SKM-1 (cell line): Measurements from ENCODE around the gene HSPG2.

ENCODE experiments used
- DNase-seq: peaks from one replicate; lab custom pipeline; 2025; ENCODE audit not compliant: unreplicated experiment; lab: John Stamatoyannopoulos, UW

Gene HSPG2

DNA sequence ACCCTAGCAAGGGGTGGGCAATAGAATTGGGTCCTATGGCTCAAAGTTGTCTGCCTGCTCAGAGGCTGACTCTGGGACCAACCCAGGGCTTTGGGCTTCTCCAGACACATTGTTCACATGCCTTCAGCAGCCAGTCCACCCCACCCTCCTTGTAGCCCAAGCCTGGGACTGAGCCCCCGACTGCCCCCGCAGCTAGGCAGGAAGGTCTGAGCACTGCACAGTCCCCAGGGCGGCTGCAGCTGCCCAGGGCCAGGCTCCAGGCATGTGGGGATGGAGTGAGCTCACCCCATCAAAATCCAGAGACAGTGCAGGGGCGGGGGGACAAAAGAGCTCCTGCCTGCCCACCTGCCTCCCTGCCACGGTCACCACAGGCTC, 35.6 kb downstream of the HSPG2 start:
- no peak for DNase-seq

DNA sequence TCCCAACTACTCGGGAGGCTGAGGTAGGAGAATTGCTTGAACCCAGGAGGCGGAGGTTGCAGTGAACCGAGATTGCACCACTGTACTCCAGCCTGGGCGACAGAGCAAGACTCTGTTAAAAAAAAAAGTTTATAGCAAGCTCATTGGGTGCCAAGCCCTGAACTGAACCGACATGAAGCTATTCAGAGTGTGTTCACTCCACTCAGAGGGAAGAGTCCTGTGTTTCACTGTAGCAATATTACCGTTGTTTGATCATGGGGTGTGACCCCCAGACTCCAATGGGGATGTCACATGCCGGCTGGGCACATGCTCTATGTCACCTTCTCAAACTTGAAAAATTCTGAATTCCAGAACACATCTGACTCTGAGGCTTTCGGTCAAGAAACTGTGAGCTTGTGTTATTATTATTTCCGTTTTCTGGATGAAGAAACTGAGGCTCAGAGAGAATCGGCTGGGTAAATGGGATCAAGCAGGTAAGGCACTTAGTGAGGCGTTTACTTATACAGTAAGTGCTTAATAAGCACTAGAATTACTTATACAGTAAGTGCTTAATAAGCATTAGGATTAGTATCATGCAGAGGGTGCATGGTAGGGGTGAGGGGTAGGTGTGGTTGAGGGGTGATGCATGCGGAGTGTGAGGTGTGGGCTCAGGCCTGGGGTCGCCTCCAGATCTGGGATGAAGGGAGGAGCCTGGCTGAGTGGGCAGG, 36.2 kb downstream of the HSPG2 start:
- DNase-seq, result no peak

DNA sequence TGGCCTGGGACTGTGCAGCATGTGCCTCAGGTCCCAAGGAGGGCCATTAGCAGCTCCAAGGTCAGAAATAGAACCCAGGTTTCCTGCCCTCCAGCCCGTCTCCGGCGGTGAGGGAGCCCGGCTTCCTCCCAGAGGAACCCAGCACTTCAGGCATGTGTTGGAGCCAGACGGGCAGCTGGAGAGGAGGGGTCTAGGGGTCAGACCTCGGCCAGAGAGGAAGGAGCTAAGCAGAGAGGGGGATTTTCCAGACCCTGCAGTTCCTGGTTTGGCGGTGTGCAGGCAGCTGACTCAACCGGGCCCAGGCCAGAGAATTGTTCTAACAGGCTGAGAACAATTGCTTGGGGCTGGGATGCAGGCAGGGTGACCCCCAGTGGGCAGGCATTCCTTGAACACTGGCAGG, 37.1 kb downstream of the HSPG2 start:
- DNase-seq, result no peak

DNA sequence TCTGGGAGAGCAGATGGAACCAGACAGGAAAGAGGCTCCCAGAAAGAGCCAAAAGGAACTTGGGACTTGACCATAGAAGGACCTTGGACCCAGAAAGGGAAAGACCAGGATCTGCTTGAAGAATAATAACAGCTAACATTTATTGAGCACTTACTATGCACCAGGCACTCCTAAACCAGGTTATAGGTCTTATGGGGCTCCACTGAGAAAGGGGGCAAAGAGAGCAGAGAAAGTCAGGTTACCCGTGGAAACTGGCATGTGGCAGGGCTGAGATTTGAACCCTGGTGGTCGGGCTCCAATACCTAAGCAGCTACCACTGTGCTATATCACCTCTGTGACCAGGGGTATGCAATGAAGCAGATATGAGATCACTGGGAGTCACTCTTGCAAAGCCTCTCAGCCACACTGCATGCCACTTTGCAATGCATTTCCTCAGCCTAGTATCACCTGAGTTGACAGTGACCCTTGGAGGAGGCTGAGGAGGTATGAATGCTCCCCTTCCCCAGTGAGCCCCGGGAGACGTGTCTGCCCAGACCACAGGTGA, 37.8 kb downstream of the HSPG2 start:
- DNase-seq, result no peak

DNA sequence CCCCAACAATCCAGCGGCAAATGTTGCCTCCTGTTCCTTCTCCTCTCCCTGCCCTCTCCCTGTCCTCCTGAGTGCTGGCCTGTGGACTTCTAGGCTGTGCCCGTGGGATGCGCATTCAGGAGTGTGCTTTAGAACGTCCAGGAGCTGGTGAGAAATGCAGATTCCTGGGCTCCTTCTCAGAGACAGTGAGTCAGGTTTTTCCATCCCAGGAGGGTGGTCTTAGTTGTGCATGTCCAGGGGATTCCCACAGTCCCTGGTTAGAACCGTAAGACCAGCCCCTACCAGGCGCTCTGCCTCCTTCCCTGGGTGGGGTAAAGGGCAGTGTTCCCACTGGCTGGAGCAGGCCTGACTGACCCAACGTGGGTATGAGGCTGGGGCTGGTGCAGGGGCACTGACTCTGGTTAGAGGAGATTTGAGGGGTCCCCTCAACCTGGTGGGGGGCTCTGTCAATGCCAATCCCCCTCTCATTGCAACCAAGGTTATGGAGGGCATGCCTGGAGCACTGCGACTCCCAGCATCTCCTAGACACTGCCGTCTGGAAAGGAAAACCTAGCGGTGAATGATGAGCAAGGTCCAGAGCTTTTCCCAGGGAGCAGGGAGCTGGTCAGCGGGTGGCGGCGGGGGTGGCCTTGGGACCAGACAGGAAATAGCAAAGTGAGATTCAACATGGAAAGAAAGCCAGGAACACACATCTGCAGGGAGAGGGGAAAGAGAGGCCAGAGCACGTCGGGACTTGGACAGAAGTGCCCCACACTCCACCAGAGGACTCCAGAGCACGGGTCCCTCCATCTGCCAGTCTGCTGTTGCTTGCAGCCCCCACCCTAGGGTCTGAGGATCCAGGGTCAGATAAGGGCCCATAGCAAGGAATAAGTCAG, 38.5 kb downstream of the HSPG2 start:
- DNase-seq, result no peak

DNA sequence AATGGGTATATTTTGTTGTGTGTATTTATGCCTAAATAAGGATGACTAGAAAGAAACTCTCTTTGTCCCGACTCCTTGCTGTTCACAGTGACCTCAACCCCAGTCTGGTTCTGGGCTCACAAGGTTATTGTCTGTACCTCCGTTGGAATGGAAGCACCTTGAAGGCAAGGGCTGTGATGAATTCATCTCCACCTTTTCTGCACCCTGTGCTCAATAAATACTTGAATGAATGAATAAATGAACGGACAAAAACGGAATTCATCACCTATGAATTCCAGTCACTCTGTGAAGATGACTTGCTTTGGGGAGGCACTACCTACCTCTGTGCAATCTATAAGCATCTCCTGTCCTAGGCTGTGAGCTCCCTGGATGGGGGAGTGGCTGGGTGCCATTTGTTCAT, 39.3 kb downstream of the HSPG2 start:
- DNase-seq, result no peak

DNA sequence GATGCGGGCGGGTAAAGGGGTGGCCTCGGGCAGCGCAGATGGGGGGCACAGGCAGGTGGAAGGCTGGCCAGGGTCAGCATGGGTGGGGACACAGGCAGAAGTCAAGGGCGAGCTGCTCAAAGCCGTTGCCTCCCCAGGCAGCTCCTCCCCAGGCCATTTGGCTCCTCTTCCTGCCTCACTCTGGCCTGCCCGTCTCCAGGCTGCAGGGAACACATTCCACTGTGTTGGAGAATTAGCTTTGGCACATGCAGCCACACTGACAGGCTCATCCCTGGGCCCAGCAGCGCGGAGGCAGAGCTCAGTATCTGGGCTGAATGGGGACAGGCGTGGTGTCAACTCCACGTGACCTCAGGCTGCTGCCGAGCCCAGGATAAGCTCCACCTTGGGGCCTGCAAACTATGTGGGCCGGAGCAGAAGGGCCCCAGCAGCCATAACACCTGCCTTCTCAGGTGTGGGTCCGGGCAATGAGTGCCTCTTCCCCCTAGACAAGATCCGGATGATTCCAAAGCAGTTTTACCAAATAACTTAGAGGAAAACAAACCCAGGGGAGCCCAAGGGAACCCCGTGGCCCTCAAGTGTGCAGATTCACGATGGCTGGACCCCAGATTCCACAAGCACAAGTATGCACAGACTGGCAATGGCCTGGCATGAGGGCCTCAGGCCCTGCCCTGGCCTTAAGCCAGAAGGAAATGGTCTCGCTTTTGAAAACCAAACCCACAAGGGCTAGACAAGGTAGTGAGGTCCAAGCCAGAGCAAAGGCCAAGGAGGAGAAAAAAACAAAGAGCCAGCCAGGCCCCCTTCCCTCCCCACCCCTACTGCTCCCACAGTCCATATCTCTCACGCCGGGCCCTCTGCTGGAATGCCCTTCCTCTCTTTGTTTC, 40.2 kb downstream of the HSPG2 start:
- DNase-seq, result no peak

DNA sequence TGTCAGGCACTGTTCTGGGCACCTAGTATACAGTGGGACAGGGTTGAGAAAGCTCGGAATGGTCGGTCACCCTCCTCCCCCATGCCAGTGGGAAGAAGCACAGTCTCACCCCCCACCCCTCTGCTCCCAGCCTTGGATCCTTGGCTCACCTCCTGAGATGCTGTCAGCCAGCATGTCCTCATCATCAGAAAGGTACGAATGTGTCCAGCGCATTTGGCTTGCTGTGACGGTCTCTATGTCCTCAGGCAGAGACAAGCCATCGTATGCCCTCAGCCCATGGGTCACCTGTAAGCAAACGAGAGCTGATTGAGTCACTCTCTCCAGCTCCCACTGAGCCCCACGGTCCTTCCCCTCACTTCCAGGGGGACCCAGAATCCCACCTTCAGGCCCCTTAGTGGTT, 41.1 kb downstream of the HSPG2 start:
- DNase-seq, result no peak

DNA sequence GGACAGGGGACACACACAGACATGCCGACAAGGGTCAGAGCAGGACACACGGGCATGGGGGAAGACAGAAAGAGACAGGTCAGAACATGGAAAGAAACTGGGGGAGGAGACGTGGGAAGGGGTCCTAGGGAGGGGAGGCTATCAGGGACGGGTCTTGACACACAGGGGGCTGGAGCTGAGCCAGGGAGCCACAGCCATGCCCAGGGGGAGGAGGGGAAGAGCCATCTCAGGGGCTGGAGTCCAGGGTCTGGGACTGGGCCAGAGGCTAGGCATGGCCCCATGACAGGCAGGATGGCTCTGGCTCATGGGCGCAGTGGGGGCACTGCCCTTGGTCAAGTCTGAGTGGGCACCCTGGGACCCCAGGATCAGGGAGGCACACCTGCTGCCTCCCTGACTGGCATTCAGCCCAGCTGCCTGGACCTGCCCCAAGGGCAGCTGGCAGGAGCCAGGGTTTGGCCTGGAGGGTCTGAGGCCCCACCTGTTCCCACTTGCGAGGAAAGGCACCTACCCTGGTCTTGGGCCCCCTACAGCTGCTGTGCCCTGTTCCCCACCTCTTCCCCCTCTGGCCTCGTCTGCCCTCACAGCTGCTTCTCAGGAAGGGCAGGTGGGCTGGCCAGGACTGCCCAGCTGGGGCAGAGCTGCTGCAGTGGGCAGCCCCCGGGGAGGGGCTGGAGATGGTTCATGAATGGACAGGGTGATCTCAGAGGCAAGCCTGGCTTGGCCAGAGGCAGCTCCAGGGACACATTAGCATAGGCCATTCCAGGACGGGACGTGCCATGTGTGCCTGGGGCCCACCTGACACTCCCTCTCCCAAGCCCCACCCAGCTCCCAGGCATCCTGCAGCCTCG, 42.9 kb downstream of the HSPG2 start:
- no peak for DNase-seq

DNA sequence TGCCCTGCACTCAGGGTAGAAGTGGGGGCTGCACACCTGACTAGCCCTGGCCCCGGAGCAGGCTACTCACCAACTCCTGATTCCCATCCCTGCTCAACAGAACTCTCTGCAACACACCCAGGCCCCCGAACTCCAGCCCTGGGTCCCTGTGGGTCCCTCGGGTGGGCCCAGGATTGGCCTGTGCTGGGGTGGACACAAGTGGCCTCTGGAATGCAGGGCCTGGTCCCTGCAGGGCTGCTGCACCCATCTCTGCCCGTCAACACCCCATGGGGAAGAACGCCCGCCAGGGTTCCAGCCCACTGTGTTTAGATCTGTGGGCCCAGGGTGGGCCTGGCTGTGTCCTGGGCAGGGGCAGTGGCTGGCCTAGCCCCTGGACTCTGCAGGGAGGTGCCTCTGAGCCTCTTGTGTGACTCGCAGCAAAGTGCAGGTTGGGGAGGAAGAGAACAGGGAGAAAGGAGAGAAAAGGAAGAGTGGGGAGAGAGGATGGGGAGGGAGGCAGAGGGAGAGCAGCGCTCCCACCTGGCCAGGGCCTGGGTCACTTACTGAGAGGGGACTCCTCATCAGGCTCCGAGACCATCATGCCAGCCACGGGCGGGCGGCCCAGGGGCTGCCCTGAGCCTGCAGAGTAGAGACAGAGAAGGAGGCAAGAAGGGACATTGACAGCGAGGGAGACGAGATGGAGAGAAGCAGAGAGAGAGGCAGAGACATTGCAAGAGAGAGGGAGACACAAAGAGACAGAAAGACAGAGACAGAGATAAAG, 43.9 kb downstream of the HSPG2 start:
- no peak for DNase-seq

DNA sequence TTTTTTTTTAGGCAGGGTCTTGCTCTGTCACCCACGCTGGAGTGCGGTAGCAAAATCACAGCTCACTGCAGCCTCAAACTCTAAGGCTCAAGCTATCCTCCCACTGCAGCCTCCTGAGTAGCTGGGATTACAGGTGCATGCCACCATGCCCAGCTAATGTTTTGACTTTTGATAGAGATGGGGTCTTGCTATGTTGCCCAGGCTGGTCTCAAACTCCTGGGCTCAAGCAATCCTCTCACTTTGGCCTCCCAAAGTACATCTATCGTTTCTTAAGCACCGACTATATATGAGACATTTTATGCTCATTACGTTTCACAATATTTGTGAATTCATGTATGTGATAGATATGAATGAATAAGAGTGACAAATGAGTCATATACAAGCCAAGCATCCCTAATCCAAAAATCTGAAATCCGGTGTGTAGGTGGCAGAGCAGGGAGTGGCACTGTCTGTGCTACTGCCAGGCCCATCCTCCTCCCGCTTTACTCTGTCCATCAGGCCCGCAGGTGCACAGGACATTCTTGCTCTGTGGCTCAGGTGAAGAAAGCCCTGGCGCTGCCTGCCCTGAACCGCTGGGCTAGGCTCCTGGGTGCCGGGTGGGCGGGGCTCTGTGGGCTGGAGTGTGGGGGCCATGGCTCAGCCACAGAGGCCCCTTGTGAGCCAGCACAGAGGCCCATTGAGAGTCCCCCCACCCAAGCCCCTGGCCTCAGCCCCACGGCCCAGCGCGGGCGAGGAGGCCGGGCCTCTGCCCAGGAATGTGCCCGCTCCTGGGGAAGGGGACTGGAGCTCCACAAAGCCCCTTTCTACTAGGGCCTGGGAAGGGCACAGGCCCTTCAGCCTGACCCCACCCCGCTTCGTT, 45.3 kb downstream of the HSPG2 start:
- DNase-seq, result no peak

DNA sequence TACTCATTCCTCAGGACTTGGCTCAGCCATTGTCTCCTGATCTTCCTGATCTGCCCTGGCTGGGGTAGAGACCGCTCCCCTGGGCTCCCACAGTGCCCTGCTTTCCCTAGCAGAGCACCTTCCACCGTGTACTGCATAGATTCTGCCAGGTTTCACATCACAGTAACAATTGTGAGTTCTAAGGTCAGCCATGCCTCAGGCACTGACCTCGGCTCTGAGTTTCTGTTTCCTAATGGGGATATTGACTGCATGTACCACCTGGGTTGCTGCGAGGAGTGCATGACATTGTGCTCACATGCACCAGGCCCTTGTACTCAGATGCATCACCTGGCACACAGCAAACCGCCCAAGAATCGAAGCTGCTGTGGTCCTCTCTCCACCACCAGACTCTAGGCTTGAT, 46.0 kb downstream of the HSPG2 start:
- no peak for DNase-seq

DNA sequence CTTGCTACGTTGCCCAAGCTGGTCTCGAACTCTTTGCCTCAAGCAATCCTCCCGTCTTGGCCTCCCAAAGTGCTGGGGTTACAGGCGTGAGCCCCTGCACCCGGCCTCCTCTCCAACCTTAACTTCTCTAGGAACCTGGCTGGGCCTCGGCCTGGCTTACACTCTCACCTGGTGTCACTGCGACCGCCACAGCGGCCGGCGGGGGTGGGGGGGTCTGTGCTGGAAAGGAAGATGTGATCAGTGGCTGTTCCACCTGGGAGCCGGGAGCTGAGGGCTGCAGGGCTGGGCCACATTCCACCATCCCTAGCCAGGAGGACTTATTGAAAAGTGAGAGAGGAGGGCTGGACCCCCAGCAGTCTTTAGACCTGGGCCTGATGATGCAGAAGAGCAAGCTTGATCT, 48.6 kb downstream of the HSPG2 start:
- no peak for DNase-seq

DNA sequence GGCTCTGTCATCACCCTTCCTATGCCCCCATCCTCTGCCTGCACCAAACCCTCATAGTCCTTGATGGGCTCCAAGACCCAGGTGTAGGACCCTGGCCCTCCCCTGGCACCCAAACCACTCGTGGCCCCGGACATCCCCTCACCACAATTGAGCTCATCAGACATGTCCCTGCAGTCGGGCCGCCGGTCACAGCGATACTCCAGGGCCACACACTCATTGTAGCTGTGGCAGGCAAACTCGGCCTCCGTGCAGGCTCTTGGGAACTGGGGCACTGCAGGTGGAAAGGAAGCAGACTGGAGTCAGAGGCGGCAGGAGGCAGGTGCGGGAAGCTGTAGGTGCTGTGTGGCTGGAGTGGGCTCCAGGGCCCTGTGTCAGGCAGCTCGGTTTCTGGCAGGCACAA, 49.3 kb downstream of the HSPG2 start:
- no peak for DNase-seq

DNA sequence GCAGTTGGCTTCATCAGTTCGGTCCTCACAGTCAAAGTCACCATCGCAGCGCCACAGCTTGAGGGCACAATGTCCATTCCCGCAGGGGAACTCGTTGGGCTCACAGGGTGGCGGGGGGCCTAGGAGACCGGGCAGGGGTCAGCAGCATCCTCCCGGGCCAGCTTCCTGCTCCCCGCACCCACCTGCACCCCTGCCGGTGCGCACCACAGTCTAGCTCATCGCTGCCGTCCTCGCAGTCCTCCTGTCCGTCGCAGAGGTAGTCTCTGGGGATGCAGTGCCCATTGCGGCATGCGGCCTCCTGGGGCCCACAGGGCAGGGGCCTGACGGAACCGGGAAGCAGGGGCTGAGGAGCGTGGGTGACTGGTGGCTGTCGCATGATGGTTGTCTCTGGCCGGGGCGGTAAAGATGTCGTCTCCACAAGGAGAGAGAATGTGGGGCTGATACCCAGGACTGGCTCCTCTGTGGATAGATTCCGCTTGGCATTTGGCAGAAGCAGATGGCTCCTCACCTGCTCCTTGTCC, 49.8 kb downstream of the HSPG2 start:
- DNase-seq, result no peak

DNA sequence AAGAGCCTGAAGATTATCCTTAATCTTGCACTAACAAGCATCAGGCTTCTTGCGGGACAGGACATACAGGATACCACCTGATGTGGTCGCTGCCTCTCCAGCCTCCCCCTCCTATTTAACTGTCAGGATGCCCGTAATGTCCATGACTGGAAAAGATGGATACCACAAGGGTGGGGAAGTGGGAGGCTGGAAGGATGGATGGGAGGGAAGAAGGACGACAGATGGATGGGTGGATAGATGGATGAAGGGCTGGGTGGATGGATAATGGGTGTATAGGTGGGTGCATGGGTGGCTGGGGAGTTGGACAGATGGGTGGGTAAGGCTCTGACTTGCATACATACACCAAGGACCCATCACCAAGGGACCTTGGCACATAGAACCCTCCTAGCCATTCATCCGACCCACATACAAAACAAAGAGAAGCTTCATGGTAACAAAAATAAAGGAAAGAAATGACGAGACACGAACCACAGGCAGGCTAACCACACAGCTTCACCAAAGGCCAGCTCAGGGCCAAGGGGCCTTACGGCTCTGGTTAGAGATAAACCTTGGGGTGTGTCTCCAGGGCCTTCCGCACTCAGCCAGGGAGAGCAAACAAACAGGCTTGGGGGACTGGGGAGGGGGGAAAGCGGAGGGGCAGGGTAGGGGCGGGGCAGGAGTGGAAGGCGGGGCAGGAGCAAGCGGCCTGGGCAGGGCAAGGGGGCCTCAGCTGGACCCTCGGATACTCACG, 50.5 kb downstream of the HSPG2 start:
- no peak for DNase-seq

DNA sequence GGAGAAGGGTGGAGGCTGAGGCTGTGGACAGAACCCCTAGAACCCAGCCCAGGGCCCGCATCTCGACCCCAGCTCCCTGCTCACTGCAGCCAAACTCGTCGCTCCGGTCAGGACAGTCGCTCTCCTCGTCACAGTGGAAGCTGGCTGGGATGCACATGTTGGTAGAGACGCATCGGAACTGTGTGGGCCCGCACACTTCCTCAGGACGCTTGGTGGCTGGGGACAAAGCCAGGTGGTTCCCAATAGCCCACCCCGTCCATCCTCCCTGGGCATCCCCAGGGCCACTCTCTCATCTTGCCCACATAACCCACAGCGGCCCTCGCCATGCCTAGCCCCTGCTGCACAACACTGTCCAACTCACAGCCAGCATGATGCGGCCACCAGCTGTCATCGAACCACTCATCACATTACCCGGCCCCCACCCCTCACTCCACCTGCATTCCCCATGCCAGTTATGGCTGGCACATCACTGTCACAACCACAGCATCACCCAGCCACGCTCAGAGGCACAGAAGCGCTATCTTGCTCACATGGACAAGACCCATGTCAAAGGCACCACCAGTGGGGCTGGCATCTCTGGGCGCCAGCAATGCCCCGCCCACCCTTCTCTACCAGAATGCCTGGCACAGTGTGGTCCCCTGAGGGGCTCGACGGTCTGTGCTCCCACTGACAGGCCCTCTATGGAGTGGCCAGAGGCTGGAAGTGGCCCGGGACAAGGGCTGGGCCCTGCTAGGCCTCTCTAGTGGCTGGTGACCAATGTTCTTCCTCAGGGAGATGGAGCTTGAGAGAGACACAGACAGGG, 51.7 kb downstream of the HSPG2 start:
- DNase-seq, result no peak
